HG03354 (cell line): ENCODE results near the gene MAP7.

ENCODE experiments used
- ATAC-seq: cut with Tn5 transposase; IDR thresholded peaks from one replicate; pipeline ENCODE4 v1.9.1; 2021; ENCODE audit warnings: mild to moderate bottlenecking; ENCODE audit not compliant: unreplicated experiment, poor library complexity, severe bottlenecking

The MAP7 gene

DNA sequence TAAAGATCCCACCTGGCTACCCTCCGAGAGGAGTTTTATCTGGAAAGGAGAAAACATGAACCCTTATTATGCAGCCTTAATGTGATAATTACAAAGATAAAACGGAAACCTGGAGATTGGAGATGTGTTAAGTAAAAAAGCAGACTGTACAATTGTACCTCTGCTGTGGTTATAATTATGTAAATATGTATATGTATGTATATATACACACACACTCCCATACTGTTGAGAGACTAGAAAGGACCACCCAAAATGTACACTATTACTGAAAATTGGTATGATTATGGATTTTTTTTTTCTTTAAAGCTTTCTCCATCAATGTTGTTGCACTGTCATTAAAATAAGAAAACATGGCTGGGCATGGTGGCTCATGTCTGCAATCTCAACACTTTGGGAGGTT lies 188.4 kb downstream of the MAP7 start:
- ATAC-seq, result no peak

- no peak for ATAC-seq
Measured at GRCh38 chr6:136360783-136361182, 189.4 kb downstream of the MAP7 start.

DNA sequence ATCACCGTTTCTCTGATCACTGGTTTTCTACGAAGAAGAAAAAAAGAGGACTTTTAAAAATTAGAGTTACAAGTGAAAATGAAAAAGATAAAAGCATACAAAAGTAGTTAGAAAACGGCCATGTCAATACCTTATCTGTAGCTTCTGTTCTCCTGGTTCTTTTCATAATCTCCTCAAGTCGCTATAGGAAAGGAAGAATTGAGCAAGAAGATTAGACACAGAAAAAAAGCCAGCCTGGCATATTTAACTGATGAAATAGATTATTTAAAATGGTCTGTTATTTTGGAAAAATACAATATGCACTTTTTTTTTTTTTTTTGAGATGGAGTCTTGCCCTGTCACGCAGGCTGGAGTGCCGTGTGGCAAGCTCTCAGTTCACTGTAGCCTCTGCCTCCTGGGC lies 190.4 kb downstream of the MAP7 start:
- ATAC-seq, result no peak

DNA sequence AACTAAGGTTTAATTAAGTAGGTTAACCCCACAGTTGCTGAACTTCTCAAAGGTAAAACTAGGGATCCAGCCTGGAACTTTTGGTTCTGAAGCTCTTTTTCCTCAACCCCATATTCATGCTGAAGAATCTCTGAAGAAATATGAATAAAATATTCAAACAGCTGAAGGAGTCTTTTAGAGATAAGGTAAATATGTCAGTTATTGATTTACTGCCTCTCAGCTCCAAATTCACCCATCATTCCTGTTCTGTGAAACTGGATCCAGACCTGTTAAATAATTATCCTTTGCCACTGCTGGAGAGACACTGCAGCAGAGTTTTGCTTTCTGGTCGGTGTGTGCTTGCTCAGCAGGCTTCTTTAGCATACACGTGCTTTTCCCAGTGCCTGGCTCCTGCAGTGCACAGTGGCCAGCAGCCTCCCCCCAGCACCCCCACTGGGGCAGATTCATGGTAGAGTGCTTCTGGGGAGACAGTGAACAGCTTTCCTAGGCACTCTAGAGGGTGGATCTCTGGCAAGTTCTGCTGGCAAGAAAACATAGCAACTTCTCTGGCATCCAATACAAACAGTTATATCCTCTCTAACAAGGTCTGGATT lies 198.6 kb downstream of the MAP7 start:
- ATAC-seq, result no peak

GRCh38 chr6:136350914-136351313 lies 199.3 kb downstream of the MAP7 start:
- no peak for ATAC-seq

DNA sequence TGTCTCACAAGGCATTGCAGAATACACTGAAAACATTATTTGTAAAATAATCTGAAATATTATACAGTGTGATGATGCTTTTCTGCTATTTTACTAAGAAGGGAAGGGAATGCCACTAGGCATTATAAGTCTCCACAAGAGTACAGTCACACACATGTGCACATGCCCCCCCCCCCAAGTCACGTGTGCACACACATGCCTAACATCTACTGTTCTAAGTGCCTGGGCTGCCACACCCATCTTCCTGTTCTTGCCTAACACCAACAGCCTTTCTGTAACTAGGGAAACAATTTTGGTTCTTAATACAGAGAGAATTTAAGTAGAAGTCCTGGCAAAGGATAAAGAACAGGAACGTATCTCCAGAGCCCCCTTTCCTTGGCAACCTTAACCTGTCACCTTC lies 202.4 kb downstream of the MAP7 start:
- ATAC-seq, result no peak

GRCh38 chr6:136345145-136345544 lies 205.1 kb downstream of the MAP7 start:
- ATAC-seq, result no peak

DNA sequence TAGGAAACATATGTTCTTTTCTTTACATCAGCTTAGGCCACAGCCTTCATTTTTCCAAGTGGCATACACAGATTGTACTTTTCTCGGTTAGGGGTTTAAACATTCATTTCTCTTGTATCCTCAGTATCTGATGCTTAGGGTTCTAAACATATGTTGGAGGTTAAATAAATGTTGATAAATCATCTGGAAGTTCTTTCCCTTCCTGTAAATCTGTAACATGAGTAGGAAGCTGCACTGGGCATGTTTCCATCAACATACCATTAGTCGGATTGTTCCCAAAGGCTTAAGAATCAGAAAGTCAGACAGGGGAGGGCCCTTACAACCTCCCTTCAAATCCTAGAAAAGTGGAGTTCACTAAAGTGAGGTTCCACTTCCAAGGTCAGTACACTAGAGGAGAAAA lies 205.8 kb downstream of the MAP7 start:
- no peak for ATAC-seq

DNA sequence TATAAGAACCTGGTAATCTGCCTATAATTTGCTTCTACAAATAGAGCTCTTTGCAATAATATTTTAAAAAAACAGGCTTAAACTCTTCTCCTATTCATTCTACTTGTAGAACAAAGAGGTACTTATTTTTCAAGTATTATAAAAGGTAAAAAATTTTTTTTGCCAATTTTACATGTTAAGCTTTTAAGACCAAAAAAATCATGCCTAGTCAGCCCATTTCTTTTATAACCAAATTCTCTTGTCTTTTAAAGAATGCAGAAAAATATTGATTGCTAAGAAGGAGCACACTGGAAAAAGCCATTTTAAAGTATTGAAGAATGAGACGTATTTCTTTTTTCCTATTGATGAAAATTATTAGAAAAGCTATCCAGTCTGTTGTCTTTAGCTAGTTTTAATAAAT lies 206.5 kb downstream of the MAP7 start:
- ATAC-seq, result no peak

DNA sequence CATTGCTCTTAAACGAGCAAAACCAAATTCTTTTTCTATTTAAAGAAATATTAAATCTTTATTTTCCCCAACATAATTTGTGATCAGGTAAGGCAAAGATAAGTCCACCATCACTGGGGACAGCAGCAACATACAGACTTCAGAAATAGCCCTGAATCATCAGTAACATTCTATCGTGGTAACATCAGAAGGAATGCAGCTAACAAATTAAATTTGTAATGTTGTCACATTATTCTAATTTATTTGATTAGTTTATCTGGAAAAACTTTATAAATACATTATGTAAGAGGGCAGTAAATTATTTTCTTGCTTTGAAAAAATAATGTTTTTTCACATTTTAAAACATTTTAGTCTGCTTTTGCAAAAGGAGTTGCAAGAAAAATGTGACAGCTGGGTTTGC lies 206.9 kb downstream of the MAP7 start:
- no peak for ATAC-seq

- ATAC-seq, result no peak
Measured at GRCh38 chr6:136341967-136342366, 208.3 kb downstream of the MAP7 start.

DNA sequence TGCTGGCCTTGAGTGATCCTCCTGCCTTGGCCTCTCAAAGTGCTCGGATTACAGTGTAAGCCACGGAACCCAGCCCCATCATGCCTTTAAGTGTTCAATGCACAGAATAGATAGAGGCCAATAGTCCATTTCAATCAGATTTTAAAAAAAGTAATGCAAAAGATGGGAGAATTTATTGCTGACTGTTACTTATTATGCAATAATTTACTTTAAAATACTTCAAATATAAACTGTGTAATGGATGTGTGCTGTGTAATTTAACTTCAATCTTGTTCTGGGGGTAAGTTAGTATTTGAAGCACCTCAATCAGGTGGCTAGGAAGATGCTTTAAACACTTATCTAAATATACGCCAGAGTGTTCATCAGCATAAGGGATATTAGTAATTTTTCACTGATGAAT lies 208.9 kb downstream of the MAP7 start:
- no peak for ATAC-seq

GRCh38 chr6:136338486-136338885 lies 211.7 kb downstream of the MAP7 start:
- no peak for ATAC-seq

DNA sequence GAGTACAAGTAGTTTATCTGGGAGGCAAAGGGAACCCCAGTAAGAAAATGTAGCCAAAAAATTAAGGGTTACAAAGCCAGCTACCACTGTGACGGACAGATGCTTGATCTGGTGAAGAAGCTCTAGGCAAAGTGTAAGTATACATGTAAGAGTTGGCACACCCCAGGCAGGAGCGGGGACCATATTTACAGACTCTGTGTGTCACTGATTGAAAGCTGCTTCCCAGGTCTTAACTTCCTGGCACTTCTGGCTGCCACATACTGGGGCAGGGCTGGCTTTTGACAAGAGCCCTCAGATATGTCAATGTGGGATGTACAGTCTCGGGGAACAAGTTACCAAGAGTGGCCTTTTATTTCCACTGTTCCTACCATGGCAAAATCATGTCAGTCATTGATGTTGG lies 212.6 kb downstream of the MAP7 start:
- ATAC-seq, result no peak

DNA sequence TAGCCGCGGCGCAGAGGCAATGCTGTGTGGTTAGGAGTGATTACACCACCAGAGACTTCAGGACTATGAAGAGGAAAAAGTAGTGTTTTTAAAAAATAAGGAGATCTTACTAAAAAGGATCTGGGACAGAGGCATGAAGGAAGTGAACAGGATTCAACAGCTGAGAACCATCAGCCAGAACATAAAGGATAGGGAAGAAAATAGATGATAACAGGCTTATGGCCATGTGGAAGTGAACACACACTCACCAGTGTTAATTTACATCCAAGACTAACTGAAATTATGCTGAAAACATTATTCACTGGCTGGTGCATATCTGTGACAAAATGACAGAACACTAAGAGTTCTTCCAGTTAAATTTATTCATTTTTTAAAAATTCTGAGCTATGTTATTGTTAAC lies 213.1 kb downstream of the MAP7 start:
- ATAC-seq, result no peak

DNA sequence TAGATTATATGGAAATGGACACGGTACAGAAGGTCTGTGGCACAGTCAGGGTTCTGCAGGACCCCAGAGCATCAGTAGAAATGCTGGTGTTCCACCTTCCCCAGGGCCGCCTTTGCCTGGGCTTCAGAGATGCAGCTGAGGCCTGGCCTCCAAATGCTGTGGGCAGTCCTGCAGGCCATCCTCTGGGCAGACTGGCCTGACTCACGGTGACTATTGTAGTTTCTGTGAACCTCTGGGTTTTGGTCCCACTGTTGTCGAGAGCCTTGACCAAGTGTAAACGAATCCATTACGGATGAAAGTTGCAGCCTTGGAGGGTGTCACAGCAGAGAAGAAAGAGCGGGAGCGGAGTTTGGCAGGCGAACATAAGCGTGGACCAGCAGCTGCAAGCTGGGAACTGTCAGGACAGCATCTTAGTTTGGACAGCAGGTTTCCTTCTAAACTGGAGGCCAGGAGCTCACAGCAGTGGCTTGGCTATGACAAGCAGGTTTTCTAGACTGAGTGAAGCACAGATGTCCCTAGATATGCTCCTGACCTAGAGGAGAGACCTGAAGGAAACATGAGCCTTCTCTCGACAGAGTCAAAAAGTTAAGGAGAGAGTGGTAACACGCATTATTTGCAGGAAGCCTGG lies 214.4 kb downstream of the MAP7 start:
- no peak for ATAC-seq

GRCh38 chr6:136334853-136335252 lies 215.4 kb downstream of the MAP7 start:
- ATAC-seq, result no peak

GRCh38 chr6:136334465-136334846 lies 215.8 kb downstream of the MAP7 start:
- no peak for ATAC-seq

- no peak for ATAC-seq
Measured at GRCh38 chr6:136333824-136334464, 216.3 kb downstream of the MAP7 start.

- ATAC-seq, result no peak
Measured at GRCh38 chr6:136331461-136331860, 218.8 kb downstream of the MAP7 start.

GRCh38 chr6:136330634-136331033 lies 219.6 kb downstream of the MAP7 start:
- ATAC-seq, result no peak
